GM19035 (cell line): Measurements from ENCODE around the gene GAL.
"Not testable (repeated sequence)": the region's sequence is repeated elsewhere in the genome, so short reads cannot be mapped to it uniquely, and the experiment has no call there.

Experiments used
- ATAC-seq: cut with Tn5 transposase; IDR thresholded peaks from one replicate; pipeline ENCODE4 v1.9.1; 2021; ENCODE audit not compliant: unreplicated experiment

The GAL gene, protein sequence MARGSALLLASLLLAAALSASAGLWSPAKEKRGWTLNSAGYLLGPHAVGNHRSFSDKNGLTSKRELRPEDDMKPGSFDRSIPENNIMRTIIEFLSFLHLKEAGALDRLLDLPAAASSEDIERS

DNA sequence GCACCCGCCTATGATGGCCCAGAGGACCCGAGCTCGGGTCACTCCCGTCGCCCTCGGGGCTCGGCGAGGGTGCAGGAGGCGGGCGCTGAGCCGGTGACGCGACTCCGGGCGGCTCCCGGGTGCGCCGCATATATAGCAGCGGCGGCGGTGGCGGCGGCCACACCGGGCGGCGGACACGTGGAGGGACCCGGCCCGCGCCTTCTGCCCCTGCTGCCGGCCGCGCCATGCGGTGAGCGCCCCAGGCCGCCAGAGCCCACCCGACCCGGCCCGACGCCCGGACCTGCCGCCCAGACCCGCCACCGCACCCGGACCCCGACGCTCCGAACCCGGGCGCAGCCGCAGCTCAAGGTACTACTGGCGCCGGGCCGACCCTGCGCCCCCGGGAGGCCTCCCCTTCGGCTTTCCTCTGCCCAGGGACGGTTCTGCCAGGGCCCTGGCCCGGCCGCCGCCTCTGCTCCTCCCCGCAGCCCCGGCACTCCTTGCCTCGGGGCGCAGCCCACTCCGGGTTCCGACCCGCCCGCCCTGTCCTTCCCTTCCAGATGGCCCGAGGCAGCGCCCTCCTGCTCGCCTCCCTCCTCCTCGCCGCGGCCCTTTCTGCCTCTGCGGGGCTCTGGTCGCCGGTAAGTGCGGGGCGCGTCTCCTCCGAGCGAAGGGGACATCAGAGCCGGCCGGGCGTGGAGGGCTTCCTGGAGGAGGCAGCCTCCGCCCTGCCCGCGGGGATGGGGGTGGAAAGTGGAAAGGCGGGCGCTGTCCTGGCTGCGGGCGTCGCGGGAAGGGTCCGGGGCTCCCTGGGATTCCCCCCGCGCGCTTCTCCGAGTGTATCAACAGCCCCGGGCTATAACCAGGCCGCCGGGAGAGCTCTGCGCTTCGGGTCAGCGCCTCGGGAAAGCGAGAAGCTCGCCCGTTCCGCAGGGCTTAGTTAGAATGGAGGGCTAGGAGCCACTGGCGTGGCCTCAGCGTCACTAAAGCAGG, at the start of gene GAL:
Gene GAL, plus strand, starts transcription at position 160 of the 972 bp plus-strand sequence. Its CDS starts 380 bp downstream, at position 540.
- ATAC-seq, result no peak

DNA sequence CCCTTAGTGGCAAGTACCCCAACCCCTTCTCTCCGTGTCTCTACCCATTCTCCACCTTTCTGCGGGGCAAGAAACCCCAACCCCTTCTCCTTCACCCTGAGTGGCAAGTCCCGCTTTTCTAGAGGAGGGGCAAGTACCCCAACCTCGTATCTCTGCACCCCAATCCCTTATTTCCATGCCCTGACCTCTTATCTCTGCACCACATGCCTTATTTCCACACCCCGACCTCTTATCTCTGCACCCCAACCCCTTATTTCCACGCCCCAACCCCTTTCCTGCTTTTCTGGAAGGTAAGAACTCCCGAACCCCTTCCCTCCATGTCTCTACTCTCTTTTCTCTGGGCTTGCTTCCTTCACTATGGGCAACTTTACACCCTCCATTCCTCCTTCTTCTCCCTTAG, 49.7 kb upstream of the GAL start:
- ATAC-seq, result not testable (repeated sequence)

GRCh38 chr11:68635172-68635571, 49.2 kb upstream of the GAL start:
- not testable (repeated sequence) for ATAC-seq

DNA sequence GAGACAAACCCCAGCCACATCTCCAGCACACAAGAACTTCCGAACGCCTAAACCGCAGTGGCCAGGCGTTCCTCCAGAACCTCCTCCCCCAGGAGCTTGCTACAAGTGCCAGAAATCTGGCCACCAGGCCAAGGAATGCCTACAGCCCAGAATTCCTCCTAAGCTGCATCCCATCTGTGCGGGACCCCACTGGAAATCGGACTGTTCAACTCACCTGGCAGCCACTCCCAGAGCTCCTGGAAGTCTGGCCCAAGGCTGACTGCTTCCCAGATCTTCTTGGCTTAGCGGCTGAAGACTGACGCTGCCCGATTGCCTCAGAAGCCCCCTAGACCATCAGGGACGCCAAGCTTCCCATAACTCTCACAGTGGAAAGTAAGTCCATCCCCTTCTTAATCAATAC, 48.5 kb upstream of the GAL start:
- ATAC-seq, result not testable (repeated sequence)

DNA sequence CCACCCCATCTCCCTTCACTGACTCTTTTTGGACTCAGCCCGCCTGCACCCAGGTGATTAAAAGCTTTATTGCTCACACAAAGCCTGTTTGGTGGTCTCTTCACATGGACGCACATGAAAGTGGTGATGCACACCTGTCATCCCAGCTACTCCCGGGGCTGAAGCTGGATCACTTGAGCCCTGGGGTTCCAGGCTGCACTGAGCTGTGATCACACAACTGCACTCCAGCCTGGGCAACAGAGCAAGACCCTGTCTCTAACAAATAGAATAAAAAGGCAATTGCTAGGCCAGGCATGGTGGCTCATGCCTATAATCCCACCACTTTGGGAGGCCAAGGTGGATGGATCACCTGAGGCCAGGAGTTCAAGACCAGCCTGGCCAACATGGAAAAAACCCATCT, 45.0 kb upstream of the GAL start:
- not testable (repeated sequence) for ATAC-seq

DNA sequence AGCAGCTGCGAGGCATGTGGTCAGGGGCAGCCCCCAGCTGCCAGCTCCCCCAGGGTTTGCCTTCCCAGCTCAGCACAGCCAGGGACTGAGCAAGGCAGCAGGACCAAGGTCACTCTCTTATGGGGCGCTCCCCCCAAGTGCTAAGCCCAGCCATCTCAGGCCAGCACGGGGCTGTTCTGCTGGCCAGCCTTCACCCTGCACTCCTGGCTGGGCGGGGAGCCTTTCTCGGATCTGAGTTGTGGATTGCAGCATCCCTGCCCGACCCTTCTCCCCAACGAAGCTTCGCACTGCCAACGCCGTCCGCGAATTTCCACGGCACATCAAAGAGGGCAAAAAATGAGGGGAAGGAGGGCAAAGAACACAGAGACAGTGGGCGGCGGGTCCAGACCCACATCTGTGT, 42.5 kb upstream of the GAL start:
- no peak for ATAC-seq

DNA sequence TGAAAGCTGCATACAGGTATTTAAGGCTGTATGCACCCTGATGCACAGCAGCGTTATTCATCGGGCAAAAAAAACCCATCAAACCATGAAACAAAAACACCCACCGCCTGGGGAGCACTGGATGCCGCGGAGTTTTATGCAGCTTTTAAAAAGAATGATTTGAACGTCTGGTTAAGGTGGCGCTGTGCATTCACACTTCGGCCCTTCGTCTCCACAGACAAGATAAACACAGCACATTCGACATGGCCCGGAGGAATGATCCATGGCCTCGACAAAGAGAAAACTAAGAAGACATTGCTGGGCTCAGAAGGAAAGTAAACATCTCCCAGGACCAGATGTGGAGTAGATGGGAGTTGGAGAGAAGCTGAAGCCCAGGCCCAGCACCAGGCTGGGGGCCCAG, 40.8 kb upstream of the GAL start:
- ATAC-seq, result no peak

DNA sequence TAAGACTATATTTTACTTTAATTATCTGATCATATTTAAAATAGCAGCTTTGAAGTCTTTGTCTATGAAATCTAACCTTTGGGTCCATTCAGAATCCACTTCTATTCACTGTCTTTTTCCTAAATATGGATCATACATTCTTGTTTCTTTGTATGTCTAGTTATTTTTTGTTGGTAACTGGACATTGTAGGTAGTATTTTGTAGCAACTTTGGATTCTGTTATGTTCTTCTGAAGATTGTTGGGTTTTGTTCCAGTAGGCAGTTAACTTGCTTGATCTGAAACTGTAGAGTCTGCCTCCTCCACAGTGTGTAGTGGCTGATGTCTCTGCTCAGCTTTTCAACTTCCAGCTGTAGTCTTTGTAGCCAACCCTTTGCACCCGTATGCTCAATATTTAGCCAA, 37.5 kb upstream of the GAL start:
- no peak for ATAC-seq

- ATAC-seq, result no peak
Measured at GRCh38 chr11:68649851-68650555, 34.3 kb upstream of the GAL start.

- no peak for ATAC-seq
Measured at GRCh38 chr11:68650801-68651200, 33.5 kb upstream of the GAL start.

- ATAC-seq, result no peak
Measured at GRCh38 chr11:68651208-68651984, 32.9 kb upstream of the GAL start.

- ATAC-seq, result no peak
Measured at GRCh38 chr11:68651985-68652682, 32.2 kb upstream of the GAL start.

DNA sequence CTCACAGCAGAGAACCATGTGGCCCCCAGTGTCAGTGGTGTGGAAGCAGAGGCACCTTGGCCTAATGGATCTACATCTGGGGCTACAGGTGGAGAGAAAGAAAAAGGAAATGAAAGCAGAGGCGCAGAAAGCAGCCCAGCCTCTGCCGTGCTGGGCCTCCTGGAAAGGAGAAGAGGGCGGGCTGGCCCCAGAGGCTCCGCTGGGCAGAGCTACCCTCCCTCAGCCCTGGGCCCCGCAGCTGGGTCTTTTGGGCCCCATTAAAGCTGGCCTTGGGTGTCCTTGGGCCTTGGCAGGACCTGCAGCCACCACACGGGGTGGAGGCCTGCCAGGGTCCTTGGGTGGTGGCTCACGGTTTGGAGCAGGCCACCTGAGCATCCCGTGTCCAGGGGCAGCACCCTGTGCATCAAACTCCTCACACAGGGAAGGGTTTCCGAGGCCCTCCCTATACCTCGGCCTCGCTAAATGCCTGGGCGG, 31.6 kb upstream of the GAL start:
- ATAC-seq, result no peak

DNA sequence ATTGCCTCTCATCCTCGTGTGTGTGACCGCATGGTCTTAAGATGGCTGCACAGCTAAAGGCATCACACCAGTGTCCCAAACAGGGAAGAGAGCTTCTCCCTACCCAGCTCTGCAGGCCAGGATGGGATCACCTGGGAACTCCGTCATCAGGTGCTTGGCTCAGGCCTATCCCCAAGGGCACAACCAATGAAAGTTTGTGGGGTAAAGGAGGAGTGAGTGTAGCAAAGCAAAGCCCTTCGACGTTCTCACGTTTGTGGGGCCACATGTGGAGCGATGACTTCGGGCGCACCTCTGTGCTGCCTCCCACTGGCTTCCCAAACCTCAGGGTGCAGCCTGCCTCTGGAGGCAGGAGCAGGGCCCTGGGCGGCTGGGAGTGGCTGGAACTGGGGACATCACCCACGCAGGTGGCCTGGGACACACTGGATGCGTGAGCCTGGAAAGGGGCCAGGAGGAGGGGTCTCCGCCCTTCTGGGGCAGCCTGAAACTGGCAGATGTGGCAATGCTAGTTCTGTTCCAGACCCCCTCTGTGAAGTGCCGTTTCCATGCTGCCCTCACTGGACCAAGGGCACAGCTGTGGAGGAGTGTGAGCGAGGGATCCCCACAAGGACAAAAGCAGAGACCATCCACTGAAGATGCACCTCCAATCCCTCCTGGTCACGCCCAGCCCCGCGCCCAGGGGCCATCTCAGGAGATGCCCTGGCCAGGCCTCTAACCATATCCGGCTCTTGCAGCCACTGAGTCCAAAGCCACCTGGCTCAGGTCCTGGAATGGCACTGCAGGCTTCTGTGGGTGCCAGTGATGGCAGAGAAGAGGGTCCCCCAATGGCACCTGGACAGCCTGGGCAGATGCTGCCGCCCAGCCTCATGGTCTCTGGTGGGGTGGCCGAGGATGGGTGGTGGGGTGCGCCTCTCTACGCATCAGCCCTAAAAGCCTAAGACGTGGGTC, 30.6 kb upstream of the GAL start:
- no peak for ATAC-seq

- no peak for ATAC-seq
Measured at GRCh38 chr11:68654978-68655377, 29.4 kb upstream of the GAL start.

DNA sequence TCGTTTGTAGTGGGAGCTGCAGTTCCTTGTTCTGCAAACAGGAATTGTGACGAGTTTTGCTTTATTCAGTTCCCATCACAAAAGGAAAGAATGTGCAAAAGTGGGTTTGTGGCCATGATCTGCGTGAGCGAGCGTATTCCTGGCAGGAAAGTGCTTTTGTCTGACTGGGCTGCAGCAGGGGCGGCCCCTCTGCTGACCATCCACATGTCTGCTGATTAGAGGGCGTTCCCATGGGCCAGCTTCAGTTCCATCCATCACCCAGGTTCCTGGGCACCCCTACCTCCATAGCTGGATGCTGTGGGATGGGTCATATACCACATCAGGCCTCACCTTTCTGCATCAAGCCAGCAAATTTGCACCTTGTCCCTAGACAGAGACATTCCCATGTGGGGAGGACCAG, 28.9 kb upstream of the GAL start:
- no peak for ATAC-seq

- no peak for ATAC-seq
Measured at GRCh38 chr11:68655806-68656205, 28.5 kb upstream of the GAL start.

- ATAC-seq, result no peak
Measured at GRCh38 chr11:68657021-68657780, 27.1 kb upstream of the GAL start.
